ENCODE measurements around the gene ANKS1B.

ANKS1B gene

GRCh38 chr12:98893675-98894411 is 1090.9 kb downstream of the ANKS1B start:
- no peak; the same call in 2 of the 3 replicates for ATAC-seq
- TF ChIP-seq OSR1 (CRISPR knock-in tag; IDR thresholded peaks at IDR 0.05): no peak
- TF ChIP-seq POU6F1 (CRISPR knock-in tag; IDR thresholded peaks at IDR 0.05; ENCODE audit: borderline replicate concordance, low read depth): no peak
- TF ChIP-seq CREB5 (CRISPR knock-in tag; IDR thresholded peaks at IDR 0.05; ENCODE audit: low read depth): no peak
- no peak for TF ChIP-seq CSDC2 (CRISPR knock-in tag; IDR thresholded peaks at IDR 0.05)
- TF ChIP-seq ZNF565 (CRISPR knock-in tag; conservative IDR thresholded peaks at IDR 0.05; ENCODE audit: low read depth): no peak
- TF ChIP-seq ZFP3 (CRISPR knock-in tag; IDR thresholded peaks at IDR 0.05): no peak
- no peak for TF ChIP-seq BACH2 (CRISPR knock-in tag; IDR thresholded peaks at IDR 0.05; ENCODE audit: borderline replicate concordance)
- no peak for TF ChIP-seq TCF4 (CRISPR knock-in tag; IDR thresholded peaks at IDR 0.05; ENCODE audit: borderline replicate concordance)
- TF ChIP-seq TSHZ2 (CRISPR knock-in tag; IDR thresholded peaks at IDR 0.05): no peak
- TF ChIP-seq CSRNP3 (CRISPR knock-in tag; IDR thresholded peaks at IDR 0.05): no peak
- no peak for TF ChIP-seq SNAI2 (CRISPR knock-in tag; IDR thresholded peaks at IDR 0.05)
- no peak for TF ChIP-seq ESRRG (CRISPR knock-in tag; IDR thresholded peaks at IDR 0.05)
- no peak for TF ChIP-seq ZNF70 (CRISPR knock-in tag; IDR thresholded peaks at IDR 0.05)
- no peak for TF ChIP-seq PPARA (CRISPR knock-in tag; IDR thresholded peaks at IDR 0.05; ENCODE audit: borderline replicate concordance)

GRCh38 chr12:98893126-98893674 is 1091.5 kb downstream of the ANKS1B start:
- TF ChIP-seq POU6F1 (CRISPR knock-in tag; IDR thresholded peaks at IDR 0.05; ENCODE audit: borderline replicate concordance, low read depth) (no peak), RARB (CRISPR knock-in tag; IDR thresholded peaks at IDR 0.05) (no peak), PPARA (CRISPR knock-in tag; IDR thresholded peaks at IDR 0.05; ENCODE audit: borderline replicate concordance) (no peak), SNAI2 (CRISPR knock-in tag; IDR thresholded peaks at IDR 0.05) (no peak), CSRNP3 (CRISPR knock-in tag; IDR thresholded peaks at IDR 0.05) (no peak), ARNTL (CRISPR knock-in tag; IDR thresholded peaks at IDR 0.05; ENCODE audit: borderline replicate concordance, low read depth) (no peak), ZFP3 (CRISPR knock-in tag; IDR thresholded peaks at IDR 0.05) (no peak), TOX (CRISPR knock-in tag; IDR thresholded peaks at IDR 0.05; ENCODE audit: borderline replicate concordance) (no peak), ZNF565 (CRISPR knock-in tag; conservative IDR thresholded peaks at IDR 0.05; ENCODE audit: low read depth) (no peak), BACH2 (CRISPR knock-in tag; IDR thresholded peaks at IDR 0.05; ENCODE audit: borderline replicate concordance) (no peak)

More at GRCh38 chr12:98893126-98893674, 1091.5 kb downstream of the ANKS1B start:
- no peak for ATAC-seq
